ENCODE data around the gene ADD3.
A peak's percentile ranks its signal among the peaks of the same experiment; 100 is the strongest.

Gene ADD3

GRCh38 chr10:110069502-110069982 is 61.8 kb downstream of the ADD3 start:
- DNase-seq, result no peak

- DNase-seq, result no peak
Observed at GRCh38 chr10:110073896-110074295, 66.1 kb downstream of the ADD3 start.

GRCh38 chr10:110074298-110074697 is 66.5 kb downstream of the ADD3 start:
- no peak for DNase-seq

- DNase-seq, result no peak
Observed at GRCh38 chr10:110074758-110075671, 67.2 kb downstream of the ADD3 start.

GRCh38 chr10:110075686-110076085 is 67.9 kb downstream of the ADD3 start:
- no peak for DNase-seq

- DNase-seq, result peak; percentile 95
Observed at GRCh38 chr10:110076559-110077318, 69.0 kb downstream of the ADD3 start.

GRCh38 chr10:110077436-110078130 is 69.8 kb downstream of the ADD3 start:
- no peak for DNase-seq

- DNase-seq, result no peak
Observed at GRCh38 chr10:110078317-110078716, 70.5 kb downstream of the ADD3 start.

- no peak for DNase-seq
Observed at GRCh38 chr10:110081911-110082310, 74.1 kb downstream of the ADD3 start.

- no peak for DNase-seq
Observed at GRCh38 chr10:110083884-110084283, 76.1 kb downstream of the ADD3 start.

- no peak for DNase-seq
Observed at GRCh38 chr10:110087682-110088081, 79.9 kb downstream of the ADD3 start.

GRCh38 chr10:110088367-110089104 is 80.8 kb downstream of the ADD3 start:
- DNase-seq, result no peak

- no peak for DNase-seq
Observed at GRCh38 chr10:110091830-110092229, 84.0 kb downstream of the ADD3 start.

GRCh38 chr10:110093722-110094121 is 85.9 kb downstream of the ADD3 start:
- no peak for DNase-seq

- no peak for DNase-seq
Observed at GRCh38 chr10:110094786-110095185, 87.0 kb downstream of the ADD3 start.

GRCh38 chr10:110101464-110102144 is 93.8 kb downstream of the ADD3 start:
- DNase-seq, result no peak

- DNase-seq, result no peak
Observed at GRCh38 chr10:110103921-110104461, 96.2 kb downstream of the ADD3 start.

GRCh38 chr10:110105873-110106272 is 98.1 kb downstream of the ADD3 start:
- no peak for DNase-seq

- DNase-seq, result no peak
Observed at GRCh38 chr10:110107430-110107829, 99.6 kb downstream of the ADD3 start.

GRCh38 chr10:110107887-110108286 is 100.1 kb downstream of the ADD3 start:
- DNase-seq, result no peak

- DNase-seq, result no peak
Observed at GRCh38 chr10:110109511-110109910, 101.7 kb downstream of the ADD3 start.

GRCh38 chr10:110110338-110110737 is 102.6 kb downstream of the ADD3 start:
- DNase-seq, result no peak
